Measurements from ENCODE around the gene CREBL2.
"Not testable (repeated sequence)": the region's sequence is repeated elsewhere in the genome, so short reads cannot be mapped to it uniquely, and the experiment has no call there.

Gene CREBL2

GRCh38 chr12:12599750-12600643, 11.7 kb upstream of the CREBL2 start:
- DNase-seq: no peak

GRCh38 chr12:12600659-12601058, 11.0 kb upstream of the CREBL2 start:
- DNase-seq: no peak

GRCh38 chr12:12604740-12605139, 6.9 kb upstream of the CREBL2 start:
- no peak for DNase-seq

DNA sequence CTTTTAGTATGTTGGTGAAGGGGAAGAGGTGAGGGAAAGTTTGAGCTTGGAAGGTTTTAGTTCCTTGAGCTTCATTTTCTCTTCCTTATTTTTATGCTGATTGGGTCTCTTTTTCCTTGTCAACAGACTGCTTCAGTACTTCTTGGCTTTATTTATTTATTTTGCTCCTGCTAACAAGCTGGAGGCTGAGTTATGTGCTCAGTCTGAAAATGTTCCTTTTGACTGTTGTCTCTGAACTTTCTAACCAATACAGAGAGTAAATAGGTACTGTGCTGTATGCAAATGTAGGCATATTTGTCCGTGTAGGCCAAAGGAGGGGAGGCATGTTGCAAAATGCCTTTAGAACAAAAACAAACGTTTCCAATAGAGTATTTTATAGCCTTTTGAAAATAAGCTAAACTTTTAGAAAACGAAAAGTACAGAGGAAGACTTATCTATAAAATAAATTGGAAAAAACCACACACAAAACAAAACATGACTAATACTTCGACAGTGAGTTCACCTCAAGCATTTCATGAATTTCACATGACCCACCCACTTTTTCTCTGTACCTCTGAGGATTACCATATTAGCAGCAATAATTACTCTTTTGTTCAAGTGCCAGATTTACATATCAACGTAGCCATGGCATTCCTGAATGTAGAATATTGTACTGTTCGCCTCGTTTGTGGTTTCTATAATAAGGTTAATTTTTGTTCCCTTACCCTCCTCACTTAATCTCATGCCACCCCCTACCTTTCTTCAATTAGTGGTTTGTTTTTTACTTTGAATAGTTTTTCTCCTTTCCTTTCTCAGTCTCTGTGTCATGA, 4.7 kb upstream of the CREBL2 start:
- DNase-seq: no peak

DNA sequence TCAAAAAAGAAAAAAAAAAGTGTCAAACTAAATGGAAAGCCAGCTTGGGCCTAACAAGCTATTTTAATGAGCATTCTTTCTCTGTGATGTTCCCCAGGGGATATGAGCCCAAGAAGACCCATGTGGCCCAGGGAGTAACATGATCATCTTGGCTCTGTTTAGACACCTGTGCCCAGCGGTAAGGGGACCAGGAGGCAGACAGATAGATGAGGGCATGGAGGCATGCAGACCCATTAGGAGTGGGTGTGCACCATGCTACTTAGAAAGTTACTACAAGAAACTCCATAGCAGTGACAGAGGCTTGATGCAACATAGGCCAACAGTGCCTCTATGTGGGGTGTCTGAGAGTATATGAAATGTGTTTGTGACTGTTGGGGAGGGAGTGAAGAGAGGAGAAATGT, 3.1 kb upstream of the CREBL2 start:
- no peak for DNase-seq

GRCh38 chr12:12609692-12610091, 2.0 kb upstream of the CREBL2 start:
- DNase-seq: no peak

DNA sequence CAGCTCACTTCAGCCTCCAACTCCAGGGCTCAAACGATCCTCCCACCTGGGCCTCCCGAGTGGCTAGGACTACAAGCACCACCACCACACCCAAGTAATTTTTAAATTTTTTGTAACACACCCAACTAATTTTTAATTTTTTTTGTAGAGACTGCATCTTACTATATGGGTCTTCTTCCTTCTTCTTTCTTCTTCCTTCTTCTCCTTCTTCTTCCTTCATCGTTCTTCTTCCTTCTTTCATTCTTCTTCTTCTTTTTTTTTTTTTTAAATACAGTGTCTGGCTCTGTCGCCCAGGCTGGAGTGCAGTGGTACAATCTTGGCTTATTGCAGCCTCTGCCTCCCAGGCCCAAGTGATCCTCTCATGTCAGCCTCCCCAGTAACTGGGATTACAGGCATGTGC, 965 bp upstream of the CREBL2 start:
- DNase-seq: no peak

DNA sequence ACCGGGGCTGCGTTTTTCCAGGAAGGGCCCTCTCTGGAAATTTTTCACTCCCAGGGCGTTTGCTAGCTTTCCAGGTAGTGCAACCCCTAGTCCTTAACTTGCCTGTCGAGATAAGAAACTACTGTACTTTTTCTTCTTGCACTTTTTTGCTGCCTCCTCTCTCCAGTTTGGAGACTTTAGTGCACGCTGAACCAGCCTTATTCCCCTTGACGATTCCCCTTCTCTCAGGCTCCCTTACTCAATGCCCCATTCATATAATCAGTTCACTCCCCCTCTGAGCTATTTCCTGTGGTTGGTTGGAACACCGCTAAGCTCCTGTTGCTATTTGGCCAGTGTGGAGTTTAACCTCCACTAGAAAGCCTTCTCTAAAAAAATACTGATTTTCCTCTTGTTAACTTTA, 682 bp downstream of the CREBL2 start:
- DNase-seq: peak; percentile 49

GRCh38 chr12:12613344-12613743, 1.7 kb downstream of the CREBL2 start:
- peak; percentile 24 for DNase-seq

DNA sequence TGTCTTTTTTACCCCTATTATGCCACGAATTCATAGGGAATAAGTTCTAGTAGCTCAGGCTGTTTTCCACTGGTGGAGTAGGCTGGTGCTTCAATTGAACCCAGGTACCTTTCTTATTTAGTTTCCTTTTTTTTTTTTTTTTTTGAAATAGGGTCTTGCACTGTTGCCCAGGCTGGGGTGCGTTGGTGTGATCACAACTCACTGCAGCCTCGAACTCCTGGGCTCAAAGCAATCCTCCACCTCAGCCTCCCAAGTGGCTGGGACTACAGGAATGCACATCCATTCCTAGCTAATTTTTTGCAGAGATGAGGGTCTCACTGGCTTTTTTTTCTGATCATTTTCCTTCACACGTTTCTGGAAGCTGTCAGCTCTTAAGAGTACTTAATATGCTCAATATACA, 2.7 kb downstream of the CREBL2 start:
- no peak for DNase-seq

GRCh38 chr12:12616512-12617310, 5.0 kb downstream of the CREBL2 start:
- no peak for DNase-seq

- DNase-seq: not testable (repeated sequence)
Measured at GRCh38 chr12:12618064-12618463, 6.4 kb downstream of the CREBL2 start.

DNA sequence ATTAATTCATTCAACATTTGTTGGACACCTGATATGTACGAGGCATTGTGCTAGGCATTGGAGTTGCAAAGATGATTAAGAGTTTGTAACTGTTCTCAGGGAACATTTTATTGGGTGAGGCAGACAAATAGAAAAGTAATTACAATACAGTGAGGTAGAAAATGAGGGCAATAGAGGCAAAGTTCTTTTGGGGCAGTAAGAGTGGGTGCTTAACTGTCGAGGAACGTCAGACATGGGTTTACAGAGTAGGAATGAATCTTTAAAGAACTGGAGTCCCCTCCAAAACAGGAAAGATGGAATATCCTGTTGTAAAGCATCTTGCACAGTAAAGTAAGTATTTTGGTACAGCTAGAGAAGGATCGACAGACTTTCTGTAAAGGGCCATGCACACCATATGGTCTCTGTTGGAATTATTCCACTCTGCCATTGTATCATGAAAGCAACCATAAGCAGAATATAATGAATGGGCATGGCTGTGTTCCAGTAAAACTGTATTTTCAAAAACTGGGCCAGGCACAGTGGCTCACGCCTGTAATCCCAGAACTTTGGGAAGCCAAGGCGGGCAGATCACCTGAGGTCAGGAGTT, 9.1 kb downstream of the CREBL2 start:
- DNase-seq: no peak

- DNase-seq: peak; percentile 65
Measured at GRCh38 chr12:12622418-12622817, 10.7 kb downstream of the CREBL2 start.

DNA sequence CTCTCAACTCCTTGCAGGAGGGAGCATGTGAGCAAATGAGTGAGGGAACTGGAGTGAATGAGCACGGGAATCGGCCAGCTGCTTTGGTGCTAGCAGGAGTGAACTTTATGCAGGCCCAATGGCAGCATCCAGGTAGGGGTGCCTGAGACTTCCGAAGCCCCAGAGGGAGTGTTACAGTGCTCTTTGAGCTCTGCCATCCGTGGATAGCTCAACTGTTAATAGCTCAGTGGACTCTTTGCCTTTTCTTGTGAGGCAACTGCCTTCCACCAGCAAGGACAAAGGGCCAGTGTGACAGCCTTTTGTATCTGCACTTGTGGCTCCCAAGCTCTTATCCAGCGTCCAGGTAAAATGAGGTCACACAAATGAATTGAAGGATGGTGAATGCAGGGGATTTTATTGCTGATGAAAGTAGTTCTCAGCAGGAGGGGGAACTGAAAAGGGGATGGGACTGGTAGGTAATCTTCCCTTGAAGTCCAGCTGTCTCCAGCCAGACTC, 12.9 kb downstream of the CREBL2 start:
- no peak for DNase-seq

DNA sequence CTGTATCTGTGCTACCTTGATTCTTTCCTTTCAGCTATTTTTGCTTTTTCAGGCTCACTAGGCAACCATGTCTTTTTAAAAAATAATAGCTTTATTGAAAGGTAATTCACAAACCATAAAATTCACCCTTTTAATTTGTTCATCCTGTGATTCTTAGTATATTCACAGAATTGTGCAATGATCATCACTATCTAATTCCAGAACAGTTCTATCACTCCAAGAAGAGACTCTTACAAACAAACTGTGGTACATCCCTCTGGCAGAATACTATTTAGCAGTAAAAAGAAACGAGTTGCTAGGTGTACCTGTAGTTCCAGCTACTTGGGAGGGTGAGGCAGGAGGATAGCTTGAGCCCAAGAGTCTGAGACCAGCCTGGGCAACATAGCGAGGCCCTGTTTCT, 14.8 kb downstream of the CREBL2 start:
- DNase-seq: no peak

DNA sequence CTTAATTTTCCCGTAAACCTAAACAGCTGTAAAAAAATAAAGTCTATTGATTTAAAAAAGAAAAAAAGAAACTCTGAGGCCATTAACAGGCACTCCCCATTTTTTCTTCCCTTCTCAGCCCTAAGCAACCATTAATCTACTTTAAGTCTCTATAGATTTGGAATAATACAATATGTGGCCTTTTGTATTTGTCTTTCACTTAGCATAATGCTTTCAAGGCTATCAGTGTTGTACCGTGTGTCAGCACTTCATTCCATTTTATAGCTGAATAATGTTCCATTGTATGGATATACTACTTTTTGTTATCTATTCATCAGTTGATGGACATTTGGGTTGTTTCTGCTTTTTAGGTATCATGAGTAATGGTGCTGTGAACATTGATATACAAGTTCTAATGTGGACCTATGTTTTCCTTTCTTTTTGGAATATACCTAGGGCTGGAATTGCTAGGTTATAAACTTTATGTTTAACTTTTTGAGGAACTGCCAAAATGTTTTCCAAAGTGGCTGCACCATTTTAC, 15.7 kb downstream of the CREBL2 start:
- no peak for DNase-seq

DNA sequence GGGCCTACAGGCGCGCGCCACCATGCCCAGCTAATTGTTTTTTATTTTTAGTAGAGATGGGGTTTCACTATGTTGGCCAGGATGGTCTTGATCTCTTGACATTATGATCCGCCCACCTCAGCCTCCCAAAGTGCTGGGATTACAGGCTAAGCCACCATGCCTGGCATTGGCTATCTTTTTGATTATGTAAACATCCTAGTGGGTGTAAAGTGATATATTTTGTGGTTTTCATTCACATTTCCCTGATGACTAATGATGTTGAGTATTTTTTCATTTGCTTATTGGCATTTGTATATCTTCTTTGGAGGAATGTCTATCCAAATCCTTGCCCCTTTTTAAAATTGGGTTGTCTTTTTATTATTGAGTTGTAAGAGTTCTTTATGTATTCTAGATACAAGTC, 16.3 kb downstream of the CREBL2 start:
- DNase-seq: no peak

DNA sequence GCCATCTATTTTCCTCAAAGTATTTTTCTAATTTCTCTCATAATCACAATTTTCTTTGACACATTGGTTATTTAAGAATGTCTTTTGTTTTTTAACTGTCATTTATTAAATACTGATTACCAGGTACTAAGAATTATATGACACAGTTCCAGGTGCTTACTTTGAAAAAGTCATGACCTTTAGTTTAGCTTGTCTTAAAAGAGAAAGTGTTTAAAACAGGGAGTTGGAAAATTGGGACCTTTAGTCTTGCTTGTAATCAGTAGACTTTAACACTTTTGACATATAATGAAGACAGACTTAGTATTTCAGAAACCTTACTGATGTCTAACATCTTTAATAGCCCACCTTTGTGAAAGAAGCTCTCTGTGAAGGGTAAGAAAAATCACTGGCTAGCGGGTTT, 19.2 kb downstream of the CREBL2 start:
- DNase-seq: no peak

- no peak for DNase-seq
Measured at GRCh38 chr12:12635651-12636050, 24.0 kb downstream of the CREBL2 start.

DNA sequence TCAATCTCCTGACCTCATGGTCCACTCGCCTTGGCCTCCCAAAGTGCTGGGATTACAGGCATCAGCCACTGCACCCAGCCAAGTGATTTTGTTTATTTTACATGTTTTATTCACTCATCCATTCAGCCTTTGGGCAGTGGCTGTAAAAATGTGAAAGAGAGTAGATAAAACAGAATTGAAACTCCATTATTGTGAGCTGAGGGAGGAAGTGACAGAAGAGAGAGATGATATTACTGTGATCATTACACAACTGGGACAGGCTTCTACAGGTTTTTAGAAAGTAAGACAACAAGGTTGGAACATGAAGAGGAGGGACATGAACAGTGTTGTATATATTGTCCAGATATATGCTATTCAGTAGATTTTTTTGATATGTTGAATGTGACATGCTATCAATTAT, 25.0 kb downstream of the CREBL2 start:
- no peak for DNase-seq

DNA sequence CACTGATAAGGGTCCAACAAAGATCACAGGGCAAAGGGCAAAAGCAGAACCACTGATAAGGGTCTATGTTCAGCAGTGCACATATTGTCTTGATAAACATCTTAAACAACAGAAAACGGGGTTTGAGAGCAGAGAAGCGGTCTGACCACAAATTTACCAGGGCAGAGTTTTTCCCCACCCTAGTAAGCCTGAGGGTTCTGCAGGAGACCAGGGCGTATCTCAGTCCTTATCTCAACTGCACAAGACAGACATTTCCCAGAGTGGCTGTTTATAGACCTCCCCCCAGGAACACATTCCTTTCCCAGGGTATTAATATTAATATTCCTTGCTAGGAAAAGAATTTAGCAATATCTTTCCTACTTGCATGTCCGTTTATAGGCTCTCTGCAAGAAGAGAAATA, 28.3 kb downstream of the CREBL2 start:
- not testable (repeated sequence) for DNase-seq
